Measurements from ENCODE around the gene MLLT6.

MLLT6 gene

DNA sequence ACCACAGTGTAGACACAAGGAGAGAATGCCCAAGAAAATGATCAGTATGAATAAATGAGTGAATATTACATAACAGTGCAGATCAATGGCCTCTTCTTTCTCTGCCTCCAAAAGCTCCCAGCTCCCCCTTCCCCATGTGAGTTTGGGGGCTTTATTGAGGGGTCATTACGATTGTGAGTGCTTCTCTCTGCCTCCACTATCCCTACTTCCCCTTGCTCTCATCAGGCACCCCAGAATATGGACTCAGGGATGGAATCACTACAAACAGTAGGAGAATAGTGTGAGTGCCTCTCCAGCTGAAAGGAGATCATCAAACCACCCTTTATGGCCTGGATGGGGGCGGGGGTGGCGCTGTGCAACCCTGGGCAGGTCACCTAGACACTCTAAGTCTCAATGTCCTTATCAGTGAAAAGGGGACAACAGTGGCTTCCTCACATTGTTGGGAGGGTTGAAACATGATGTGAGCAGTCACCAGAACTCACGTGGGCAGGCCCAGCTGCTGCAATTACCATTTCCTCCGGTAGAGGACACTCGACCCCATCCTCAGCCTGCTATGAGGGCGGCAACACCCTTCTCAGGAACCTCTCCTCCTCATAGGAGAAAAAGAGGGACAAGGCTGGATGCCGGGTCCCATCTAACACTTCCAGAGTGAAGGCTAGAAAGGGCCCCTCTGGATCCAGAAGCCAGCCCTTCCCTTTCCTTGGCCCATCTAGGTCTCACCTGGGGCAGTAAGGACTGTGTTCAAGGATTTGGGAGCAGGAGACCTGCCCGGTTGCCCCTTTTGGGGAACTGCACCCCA is 28.2 kb upstream of the MLLT6 start:
- peak; percentile 58 for DNase-seq

GRCh38 chr17:38677819-38678218 is 27.3 kb upstream of the MLLT6 start:
- DNase-seq, result no peak

- no peak for DNase-seq
Measured at GRCh38 chr17:38681096-38681495, 24.0 kb upstream of the MLLT6 start.

DNA sequence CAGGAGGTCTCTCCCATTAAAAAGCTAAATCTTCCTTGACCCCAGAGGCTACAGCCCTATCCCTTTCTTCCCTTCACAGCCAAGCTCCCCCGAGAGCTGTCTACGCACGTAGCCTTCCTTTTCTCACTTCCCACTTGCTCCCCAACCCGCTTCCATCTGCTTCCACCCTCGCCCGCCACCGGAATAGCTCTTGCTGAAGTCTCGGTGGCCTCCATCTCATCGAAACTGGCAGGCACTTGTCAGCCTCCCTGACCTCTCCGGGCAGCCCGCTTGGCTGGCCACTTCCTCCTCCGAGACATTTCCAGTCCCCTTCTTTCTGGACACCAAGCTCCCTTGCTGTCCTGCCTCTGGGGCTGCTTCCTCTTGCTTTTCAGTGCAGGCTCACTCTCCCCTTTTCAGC is 19.6 kb upstream of the MLLT6 start:
- no peak for DNase-seq

DNA sequence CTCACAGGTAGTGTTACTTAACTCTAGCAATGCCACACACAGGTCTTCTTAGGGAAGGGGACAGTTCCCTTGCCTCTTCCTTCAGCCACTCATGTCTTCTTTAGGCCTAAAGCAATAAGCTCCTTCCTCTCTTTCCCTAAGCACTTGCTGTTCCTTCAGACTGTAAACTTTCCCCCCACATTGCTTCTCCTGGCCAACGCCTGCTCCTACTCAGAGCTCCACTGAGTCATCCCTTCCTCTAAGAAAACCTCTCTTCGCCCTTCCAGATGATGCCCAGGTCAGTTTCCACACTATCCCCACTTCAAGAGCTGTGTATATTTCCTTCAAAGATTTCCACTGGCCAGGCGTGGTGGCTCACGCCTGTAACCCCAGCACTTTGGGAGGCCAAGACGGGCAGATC is 17.8 kb upstream of the MLLT6 start:
- no peak for DNase-seq

GRCh38 chr17:38690386-38690785 is 14.7 kb upstream of the MLLT6 start:
- DNase-seq, result no peak

DNA sequence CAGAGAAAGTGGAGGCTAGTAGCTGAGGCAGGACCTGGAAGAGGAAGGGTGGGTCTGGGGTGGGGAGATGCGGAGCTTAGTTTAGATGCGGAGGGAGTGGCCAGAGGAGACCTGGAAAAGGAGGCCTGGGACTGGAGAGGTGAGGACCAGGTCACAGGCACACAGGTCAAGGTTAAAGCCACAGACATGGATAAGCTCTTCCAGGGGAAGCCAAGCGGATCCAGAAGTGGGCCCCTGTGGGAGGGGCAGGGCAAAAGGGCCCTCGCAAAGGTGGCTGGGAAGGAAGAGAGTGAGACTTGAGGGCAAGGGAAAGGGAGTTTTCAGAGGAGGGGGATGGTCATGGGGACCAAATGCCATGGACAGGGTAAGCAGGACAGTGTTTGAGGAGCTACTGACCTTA is 13.9 kb upstream of the MLLT6 start:
- no peak for DNase-seq

GRCh38 chr17:38693700-38694329 is 11.3 kb upstream of the MLLT6 start:
- DNase-seq, result no peak

- DNase-seq, result no peak
Measured at GRCh38 chr17:38697061-38697820, 7.8 kb upstream of the MLLT6 start.

- no peak for DNase-seq
Measured at GRCh38 chr17:38698760-38699159, 6.3 kb upstream of the MLLT6 start.

GRCh38 chr17:38701504-38702165 is 3.4 kb upstream of the MLLT6 start:
- DNase-seq, result no peak

- DNase-seq, result peak; percentile 57
Measured at GRCh38 chr17:38702166-38702915, 2.7 kb upstream of the MLLT6 start.

- no peak for DNase-seq
Measured at GRCh38 chr17:38702916-38703741, 1.9 kb upstream of the MLLT6 start.

- peak; percentile 64 for DNase-seq
Measured at GRCh38 chr17:38703742-38704605, 1.1 kb upstream of the MLLT6 start.

DNA sequence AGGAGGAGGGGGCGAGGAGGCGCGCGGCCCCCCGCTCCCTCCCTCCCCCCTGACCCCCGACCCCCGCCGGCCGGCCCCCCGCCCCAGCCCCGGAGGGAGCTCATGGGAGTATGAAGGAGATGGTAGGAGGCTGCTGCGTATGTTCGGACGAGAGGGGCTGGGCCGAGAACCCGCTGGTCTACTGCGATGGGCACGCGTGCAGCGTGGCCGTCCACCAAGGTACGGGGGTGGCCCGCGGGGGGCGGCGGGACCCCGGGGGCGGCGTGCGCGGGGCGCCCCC is 390 bp downstream of the MLLT6 start:
- no peak for DNase-seq

GRCh38 chr17:38705803-38706504 is 881 bp downstream of the MLLT6 start:
- no peak for DNase-seq

DNA sequence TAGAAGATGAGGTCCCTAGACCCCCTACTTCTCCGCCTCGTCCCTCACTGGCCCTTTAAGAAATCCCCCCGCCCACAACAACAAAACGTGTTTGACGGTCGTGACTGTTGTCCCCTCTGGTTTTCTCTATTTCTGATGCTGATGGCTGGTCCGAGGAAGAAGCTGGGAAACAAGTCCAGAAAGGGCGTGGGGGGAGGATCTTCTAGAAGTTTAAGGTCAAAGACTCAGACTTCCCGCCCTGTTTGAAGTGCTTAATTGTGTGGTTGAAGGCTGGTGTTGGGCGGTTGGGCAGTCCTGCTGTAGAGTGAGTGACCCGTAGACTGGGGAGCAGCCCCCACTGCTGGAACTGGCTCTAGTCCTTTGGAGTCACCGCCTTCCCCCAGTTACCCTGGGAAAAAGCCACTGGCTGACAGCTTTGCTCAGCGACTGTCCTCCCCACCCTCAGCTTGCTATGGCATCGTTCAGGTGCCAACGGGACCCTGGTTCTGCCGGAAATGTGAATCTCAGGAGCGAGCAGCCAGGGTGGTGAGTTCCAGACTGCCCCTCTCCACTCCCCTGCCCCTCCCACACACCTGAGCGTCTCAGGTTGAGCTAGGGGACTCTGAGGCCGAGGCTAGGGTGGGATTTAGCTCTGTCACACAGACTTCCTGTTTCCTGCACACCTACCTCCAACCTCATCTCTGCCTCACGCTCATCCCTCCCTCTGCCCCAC is 1.6 kb downstream of the MLLT6 start:
- DNase-seq, result no peak

DNA sequence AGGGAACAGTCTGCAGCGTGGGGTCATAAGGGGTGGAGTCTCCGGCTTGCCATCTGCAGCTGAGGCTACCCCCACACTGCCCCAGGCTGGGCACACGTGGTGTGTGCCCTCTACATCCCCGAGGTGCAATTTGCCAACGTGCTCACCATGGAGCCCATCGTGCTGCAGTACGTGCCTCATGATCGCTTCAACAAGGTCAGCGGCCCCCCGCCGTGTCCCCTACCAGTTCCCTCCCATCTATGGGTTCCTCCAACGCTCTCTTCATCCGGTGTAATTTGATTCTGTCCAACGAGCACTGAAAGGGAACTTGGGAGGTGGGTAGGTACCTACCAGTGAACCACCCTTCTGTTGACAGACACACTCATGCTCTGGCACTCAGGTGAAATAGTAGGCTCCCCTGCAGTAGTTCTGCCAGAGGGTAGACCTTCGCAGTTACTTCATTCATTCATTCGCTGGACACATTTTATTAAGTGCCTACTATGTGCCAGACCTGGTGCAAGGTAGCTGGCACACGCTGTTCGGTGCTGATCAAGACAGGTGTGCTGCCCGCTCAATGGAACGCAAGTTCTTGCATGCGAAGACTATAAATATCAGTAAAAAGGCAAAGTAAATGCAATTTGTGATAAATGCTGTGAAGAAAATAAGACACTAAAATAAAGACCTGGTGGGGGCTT is 2.7 kb downstream of the MLLT6 start:
- DNase-seq, result no peak
